GM10248 (cell line): ENCODE data around the gene KCNT2.

Source experiments
- CTCF ChIA-PET: fragments of 300-600 bp; sonication (Branson Sonifier 250); formaldehyde crosslinking; extraction: SDS; loops from one replicate; lab custom pipeline; 2021; ENCODE audit warnings: antibody characterized with exemption; lab: Yijun Ruan, JAX
- POLR2A ChIA-PET: fragments of 350-650 bp; sonication (Branson Sonifier 250); formaldehyde crosslinking; extraction: SDS; loops from one replicate; lab custom pipeline; 2020; ENCODE audit warnings: antibody characterized with exemption; lab: Yijun Ruan, JAX
- DNase-seq: peaks from one replicate; pipeline ENCODE4 v3.0.0; 2012; ENCODE audit errors: extremely low spot score
- TF ChIP-seq, protein P1 (sequence below): IDR thresholded peaks from 2 replicates; pipeline ENCODE4 v1.5.1; 2012; ENCODE audit warnings: mild to moderate bottlenecking, low read depth; ENCODE audit errors: extremely low read depth, missing control alignments, control extremely low read depth

Gene KCNT2

DNA sequence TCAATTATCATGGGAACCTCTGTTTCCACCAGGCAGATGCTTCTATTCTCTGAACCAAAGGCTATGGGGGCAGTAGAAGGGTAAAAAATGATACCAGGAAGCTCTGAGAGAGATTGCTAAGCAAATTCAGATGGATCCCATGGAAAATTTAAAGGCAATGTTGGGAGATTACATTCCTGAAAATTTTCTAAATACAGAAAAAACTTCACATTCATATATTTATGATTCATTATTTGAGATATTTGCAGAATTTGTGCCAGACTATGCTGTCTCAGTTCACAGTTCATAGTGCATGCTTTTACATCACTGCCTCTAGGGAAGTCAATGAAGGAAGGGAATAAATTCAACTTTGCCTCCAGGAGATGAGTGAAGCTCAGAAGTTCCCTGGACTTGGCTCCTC lies 57.5 kb downstream of the KCNT2 start:
- ChIA-PET POLR2A (no interaction called here), CTCF (no interaction called here)
- no peak for DNase-seq
- TF ChIP-seq, protein P1, sequence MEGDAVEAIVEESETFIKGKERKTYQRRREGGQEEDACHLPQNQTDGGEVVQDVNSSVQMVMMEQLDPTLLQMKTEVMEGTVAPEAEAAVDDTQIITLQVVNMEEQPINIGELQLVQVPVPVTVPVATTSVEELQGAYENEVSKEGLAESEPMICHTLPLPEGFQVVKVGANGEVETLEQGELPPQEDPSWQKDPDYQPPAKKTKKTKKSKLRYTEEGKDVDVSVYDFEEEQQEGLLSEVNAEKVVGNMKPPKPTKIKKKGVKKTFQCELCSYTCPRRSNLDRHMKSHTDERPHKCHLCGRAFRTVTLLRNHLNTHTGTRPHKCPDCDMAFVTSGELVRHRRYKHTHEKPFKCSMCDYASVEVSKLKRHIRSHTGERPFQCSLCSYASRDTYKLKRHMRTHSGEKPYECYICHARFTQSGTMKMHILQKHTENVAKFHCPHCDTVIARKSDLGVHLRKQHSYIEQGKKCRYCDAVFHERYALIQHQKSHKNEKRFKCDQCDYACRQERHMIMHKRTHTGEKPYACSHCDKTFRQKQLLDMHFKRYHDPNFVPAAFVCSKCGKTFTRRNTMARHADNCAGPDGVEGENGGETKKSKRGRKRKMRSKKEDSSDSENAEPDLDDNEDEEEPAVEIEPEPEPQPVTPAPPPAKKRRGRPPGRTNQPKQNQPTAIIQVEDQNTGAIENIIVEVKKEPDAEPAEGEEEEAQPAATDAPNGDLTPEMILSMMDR, result no peak

DNA sequence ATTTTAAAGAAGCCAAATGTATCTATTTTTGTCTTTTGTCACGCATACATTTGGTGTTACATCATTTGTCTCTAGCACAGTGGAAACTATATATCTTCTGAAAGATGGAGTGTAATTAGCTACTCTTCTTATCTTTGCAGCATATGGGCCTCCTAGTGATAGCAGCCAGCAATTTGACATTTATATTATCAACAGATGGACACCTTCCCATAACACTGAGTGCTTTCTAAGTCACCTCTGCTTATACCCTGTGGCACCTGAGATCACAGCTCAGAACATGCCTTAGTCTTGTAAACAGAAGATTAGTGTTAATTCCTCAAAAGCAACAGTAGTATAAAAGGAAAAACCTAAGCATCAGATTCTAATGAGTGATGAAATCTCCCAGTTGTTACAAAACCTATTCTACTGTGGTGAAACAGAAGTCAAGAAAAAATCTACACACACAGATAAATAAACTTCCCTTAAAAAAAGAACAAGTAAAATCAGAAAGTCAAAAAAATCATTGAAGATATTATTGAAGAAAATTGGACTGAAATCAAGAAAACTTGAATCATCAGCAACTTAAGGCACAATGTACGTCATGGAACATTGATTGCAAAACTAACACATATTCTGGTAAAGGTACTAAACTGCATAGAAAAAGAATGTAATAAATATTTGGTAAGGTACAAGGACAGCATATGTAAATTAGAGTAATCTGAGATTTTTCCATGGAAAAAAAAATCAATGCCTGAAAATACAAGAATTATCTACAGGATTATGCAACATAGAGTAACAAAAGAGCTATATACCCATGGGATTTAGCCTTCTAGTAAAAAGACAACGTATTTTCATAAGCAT lies 61.7 kb downstream of the KCNT2 start:
- ChIA-PET POLR2A (no interaction called here), CTCF (no interaction called here)
- TF ChIP-seq, protein P1, result no peak
- DNase-seq, result no peak

DNA sequence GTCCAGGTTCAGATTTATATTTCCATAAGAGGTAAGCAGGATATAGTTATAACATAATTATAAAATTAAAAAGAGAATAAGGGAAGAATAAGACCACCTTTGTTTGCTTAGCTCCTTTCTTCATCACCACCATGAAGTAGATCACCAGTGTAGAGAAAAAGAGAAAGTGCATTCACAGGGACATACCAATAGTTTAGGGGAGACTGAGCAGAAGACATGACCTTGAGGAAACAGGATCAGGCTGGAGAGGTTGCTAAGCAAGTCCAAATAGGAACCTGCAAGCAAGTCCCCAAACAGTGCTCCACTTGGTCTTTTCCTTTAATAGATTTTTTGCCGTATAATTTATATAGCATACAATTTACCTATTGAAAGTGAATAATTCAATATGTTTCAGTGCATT lies 63.0 kb downstream of the KCNT2 start:
- ChIA-PET CTCF (interaction anchor here (1.3 kb wide), 1 partner anchor 20 kb away, joined by 3 read pairs; no protein-coding TSS in a partner anchor), POLR2A (no interaction called here)
- DNase-seq, result no peak
- TF ChIP-seq, protein P1, result no peak

DNA sequence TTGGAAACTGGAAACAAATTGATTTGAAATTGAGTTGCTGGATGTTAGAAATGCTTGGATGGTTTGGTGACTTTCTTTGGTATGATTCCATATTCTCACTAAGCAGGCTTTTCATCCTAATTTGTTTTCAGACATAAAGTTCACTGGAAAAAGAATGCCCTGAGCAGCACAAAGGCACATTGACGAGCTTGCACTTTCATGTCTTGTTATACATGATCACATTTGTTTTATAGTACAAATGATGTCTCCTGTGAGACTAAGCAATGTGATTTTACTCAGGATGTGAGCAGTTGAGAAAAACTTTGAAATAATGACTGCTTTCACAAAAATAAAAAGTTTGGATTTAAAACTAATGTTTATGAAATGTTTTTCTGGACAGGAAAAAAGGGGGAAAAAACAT lies 63.6 kb downstream of the KCNT2 start:
- CTCF ChIA-PET, result interaction anchor here (1.3 kb wide), 1 partner anchor 20 kb away, joined by 3 read pairs; no protein-coding TSS in a partner anchor
- TF ChIP-seq, protein P1, result no peak
- no peak for DNase-seq
- POLR2A ChIA-PET, result no interaction called here

DNA sequence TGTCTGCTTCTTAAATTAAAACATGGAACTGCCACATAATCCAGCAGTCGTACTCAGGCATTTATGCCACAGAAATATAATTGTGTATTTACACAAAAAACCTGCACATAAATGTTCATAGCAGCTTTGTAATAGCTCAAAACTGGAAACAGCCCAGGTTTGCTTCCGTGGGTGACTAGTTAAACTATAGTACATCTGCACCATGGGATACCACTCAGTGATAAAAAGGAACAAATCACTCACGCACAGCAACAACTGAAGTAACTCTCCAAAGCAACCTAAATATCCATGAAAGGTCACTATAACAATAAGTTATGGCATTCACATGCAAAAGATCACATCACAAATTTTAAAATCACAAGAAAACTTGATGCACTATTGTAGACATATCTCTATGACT lies 64.4 kb downstream of the KCNT2 start:
- POLR2A ChIA-PET, result no interaction called here
- CTCF ChIA-PET, result no interaction called here
- DNase-seq, result no peak
- TF ChIP-seq, protein P1, result no peak

DNA sequence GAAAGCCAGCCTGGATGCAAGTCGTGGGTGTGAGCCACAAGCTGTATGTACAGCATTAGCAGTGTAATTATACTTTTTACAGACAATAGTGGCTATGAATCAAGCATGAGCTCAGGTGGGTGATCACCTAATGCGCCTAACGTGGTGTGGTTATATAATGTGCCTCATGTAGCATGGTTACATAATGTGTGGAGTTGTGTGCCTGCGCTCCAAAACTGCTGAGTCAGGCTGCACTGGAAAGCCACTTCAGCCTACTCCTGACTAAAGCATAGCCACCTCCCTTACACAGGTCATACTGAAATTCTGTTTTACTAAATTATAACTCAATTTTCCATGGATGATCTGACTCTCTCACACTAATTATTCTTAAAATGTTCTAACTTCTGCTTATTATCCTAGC lies 69.8 kb downstream of the KCNT2 start:
- TF ChIP-seq, protein P1, result no peak
- no peak for DNase-seq
- ChIA-PET POLR2A (no interaction called here), CTCF (interaction anchor here (1.0 kb wide), 1 partner anchor 13 kb away, joined by 3 read pairs; no protein-coding TSS in a partner anchor)
